WTC11 (cell line): ENCODE data around the gene ARHGAP29.

ENCODE experiments used
- ETV6 ChIP-seq: sonication (generic); formaldehyde crosslinking; IDR thresholded peaks from 2 replicates; pipeline ENCODE4 v1.8.1; 2022; ENCODE audit warnings: mild to moderate bottlenecking, missing genetic modification reagents
- ZNF138 ChIP-seq: sonication (generic); formaldehyde crosslinking; conservative IDR thresholded peaks from 2 replicates; pipeline ENCODE4 v1.8.1; 2022; ENCODE audit warnings: mild to moderate bottlenecking, moderate library complexity, missing genetic modification reagents
- TF ChIP-seq, protein P1 (sequence below): sonication (generic); formaldehyde crosslinking; conservative IDR thresholded peaks from 2 replicates; pipeline ENCODE4 v1.8.1; 2022; ENCODE audit warnings: mild to moderate bottlenecking, missing genetic modification reagents
- TF ChIP-seq, protein P2 (sequence below): fragments of 200-600 bp; IDR thresholded peaks from 2 replicates; pipeline ENCODE4 v1.8.0; 2022; ENCODE audit warnings: antibody characterized with exemption

DNA sequence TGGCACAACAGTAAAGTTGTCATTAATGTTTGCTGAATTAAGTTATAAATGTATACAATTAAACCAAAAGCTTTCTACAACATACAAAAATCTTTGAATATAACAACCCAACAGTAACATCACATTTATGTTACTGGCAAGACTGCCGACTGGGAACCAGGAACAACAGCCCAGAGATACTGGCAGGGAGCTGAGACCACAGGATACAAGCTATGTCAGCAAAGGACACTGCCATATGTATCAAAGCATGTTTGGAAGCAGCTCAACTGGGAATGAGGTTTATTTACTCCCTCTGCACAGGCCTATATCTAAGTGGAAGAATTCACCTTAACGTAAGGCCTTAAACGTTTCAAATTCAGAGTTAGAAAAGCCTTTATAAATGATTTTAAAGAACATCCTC lies 50.4 kb downstream of the ARHGAP29 start:
- TF ChIP-seq, protein P1, sequence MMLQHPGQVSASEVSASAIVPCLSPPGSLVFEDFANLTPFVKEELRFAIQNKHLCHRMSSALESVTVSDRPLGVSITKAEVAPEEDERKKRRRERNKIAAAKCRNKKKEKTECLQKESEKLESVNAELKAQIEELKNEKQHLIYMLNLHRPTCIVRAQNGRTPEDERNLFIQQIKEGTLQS (CRISPR knock-in tag) = no peak
- no peak for TF ChIP-seq ETV6 (CRISPR knock-in tag)
- TF ChIP-seq, protein P2, sequence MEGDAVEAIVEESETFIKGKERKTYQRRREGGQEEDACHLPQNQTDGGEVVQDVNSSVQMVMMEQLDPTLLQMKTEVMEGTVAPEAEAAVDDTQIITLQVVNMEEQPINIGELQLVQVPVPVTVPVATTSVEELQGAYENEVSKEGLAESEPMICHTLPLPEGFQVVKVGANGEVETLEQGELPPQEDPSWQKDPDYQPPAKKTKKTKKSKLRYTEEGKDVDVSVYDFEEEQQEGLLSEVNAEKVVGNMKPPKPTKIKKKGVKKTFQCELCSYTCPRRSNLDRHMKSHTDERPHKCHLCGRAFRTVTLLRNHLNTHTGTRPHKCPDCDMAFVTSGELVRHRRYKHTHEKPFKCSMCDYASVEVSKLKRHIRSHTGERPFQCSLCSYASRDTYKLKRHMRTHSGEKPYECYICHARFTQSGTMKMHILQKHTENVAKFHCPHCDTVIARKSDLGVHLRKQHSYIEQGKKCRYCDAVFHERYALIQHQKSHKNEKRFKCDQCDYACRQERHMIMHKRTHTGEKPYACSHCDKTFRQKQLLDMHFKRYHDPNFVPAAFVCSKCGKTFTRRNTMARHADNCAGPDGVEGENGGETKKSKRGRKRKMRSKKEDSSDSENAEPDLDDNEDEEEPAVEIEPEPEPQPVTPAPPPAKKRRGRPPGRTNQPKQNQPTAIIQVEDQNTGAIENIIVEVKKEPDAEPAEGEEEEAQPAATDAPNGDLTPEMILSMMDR = no peak
- no peak for TF ChIP-seq ZNF138 (CRISPR knock-in tag)
